Limb (tissue), 2 donors: ENCODE data around the gene APPL2.

Experiments used
- DNase-seq, 2 donors: peaks; one replicate each; pipeline ENCODE4 v3.0.0-alpha.2; 2016; ENCODE audit errors: extremely low spot score in 2 of 2

The APPL2 gene

GRCh38 chr12:105222726-105223351 lies 13.1 kb downstream of the APPL2 start:
- DNase-seq: no peak

GRCh38 chr12:105222284-105222655 lies 13.7 kb downstream of the APPL2 start:
- no peak for DNase-seq

- no peak for DNase-seq
These were observed 14.2 kb downstream of the APPL2 start for GRCh38 chr12:105221583-105222283.

GRCh38 chr12:105220929-105221290 lies 15.1 kb downstream of the APPL2 start:
- no peak for DNase-seq

- no peak for DNase-seq
These were observed 15.6 kb downstream of the APPL2 start for GRCh38 chr12:105220150-105220928.

- no peak for DNase-seq
These were observed 16.5 kb downstream of the APPL2 start for GRCh38 chr12:105219261-105220028.

- no peak for DNase-seq
These were observed 17.5 kb downstream of the APPL2 start for GRCh38 chr12:105218434-105218833.

- no peak for DNase-seq
These were observed 21.2 kb downstream of the APPL2 start for GRCh38 chr12:105214670-105215375.

- no peak for DNase-seq
These were observed 21.8 kb downstream of the APPL2 start for GRCh38 chr12:105214148-105214547.

GRCh38 chr12:105212438-105212837 lies 23.5 kb downstream of the APPL2 start:
- no peak for DNase-seq

- no peak for DNase-seq
These were observed 26.9 kb downstream of the APPL2 start for GRCh38 chr12:105209091-105209490.

- DNase-seq: no peak
These were observed 29.1 kb downstream of the APPL2 start for GRCh38 chr12:105206686-105207374.

GRCh38 chr12:105205322-105206048 lies 30.5 kb downstream of the APPL2 start:
- DNase-seq: no peak

GRCh38 chr12:105204916-105205315 lies 31.1 kb downstream of the APPL2 start:
- no peak for DNase-seq

- DNase-seq: no peak
These were observed 31.8 kb downstream of the APPL2 start for GRCh38 chr12:105204127-105204526.

GRCh38 chr12:105202202-105202601 lies 33.8 kb downstream of the APPL2 start:
- no peak for DNase-seq

- DNase-seq: no peak
These were observed 34.7 kb downstream of the APPL2 start for GRCh38 chr12:105201299-105201698.

- no peak for DNase-seq
These were observed 35.6 kb downstream of the APPL2 start for GRCh38 chr12:105200385-105200784.

- no peak for DNase-seq
These were observed 37.0 kb downstream of the APPL2 start for GRCh38 chr12:105198961-105199360.

- DNase-seq: no peak
These were observed 39.9 kb downstream of the APPL2 start for GRCh38 chr12:105196090-105196489.
